Epithelial cell of proximal tubule (primary cell): Measurements from ENCODE around the gene DHX30. TPM values are rescaled to one million over a fixed set of nuclear protein-coding genes. Genes with fewer than 3 reads are reported as not detected.

Experiments used
- DNase-seq: peaks from one replicate; pipeline ENCODE4 v3.0.0-alpha.2; 2011; ENCODE audit warnings: low read depth
- H3K4me3 ChIP-seq: 2 replicates; pipeline ENCODE4 v1.5.1; 2011; ENCODE audit warnings: low read depth, mild to moderate bottlenecking, low read length
- total RNA-seq: library from RNA; depleted of rRNA; stranded (reverse); fragments of >200 nt; gene quantifications from 2 replicates; pipeline ENCODE4 v1.2.3, GENCODE V29; 2015
- TF ChIP-seq, protein P1 (sequence below): conservative IDR thresholded peaks from 2 replicates; pipeline ENCODE4 v1.5.1; 2012; ENCODE audit warnings: low read depth, mild to moderate bottlenecking, low read length

Gene DHX30
- total RNA-seq, 1 donor from 2014 or later, result 64.1 TPM

DNA sequence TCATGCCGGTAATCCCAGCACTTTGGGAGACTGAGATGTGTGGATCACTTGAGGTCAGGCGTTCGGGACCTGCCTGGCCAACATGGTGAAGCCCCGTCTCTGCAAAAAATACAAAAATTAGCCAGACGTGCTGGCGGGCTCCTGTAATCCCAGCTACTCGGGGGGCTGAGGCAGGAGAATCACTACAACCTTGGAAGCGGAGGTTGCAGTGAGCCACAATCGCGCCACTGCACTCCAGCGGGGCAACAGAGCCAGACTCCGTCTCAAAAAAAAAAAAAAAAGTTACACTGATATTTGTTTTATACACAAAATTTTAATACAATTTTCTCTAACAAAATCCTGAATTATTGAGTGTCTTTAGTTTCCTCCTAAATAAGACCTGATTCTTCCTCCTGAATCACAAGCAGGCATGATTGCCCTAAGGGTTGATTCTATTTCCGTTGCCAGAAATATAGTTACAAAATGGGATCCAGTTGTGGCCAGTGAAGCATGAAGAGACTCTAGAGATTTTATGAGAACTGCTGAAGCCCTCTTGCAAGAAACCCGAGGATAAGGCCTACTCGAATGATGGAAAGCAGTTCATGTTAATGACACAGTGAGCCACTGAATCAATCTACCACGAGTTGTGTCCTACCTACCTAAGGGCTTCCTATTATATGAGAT is 11.6 kb upstream of the DHX30 start:
- TF ChIP-seq, protein P1, sequence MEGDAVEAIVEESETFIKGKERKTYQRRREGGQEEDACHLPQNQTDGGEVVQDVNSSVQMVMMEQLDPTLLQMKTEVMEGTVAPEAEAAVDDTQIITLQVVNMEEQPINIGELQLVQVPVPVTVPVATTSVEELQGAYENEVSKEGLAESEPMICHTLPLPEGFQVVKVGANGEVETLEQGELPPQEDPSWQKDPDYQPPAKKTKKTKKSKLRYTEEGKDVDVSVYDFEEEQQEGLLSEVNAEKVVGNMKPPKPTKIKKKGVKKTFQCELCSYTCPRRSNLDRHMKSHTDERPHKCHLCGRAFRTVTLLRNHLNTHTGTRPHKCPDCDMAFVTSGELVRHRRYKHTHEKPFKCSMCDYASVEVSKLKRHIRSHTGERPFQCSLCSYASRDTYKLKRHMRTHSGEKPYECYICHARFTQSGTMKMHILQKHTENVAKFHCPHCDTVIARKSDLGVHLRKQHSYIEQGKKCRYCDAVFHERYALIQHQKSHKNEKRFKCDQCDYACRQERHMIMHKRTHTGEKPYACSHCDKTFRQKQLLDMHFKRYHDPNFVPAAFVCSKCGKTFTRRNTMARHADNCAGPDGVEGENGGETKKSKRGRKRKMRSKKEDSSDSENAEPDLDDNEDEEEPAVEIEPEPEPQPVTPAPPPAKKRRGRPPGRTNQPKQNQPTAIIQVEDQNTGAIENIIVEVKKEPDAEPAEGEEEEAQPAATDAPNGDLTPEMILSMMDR, result no peak
- no peak for DNase-seq

DNA sequence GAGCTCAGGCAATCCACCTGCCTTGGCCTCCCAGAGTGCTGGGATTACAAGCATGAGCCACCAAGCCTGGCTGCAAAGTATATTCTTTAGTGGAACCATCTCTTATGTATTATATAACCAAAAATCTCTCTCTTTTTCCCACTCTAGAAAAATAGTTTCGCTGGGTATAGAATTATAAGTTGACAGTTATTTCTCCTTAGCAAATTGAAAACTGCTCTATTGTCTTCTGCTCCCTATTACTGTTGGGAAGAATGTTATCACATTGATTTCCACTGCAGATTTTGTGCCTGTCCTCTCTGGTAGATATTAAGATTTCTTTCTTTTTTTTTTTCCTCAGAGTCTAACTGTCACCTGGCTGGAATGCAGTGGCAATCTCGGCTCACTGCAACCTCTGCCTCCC is 10.2 kb upstream of the DHX30 start:
- H3K4me3 ChIP-seq, result no peak overlapping the region
- no peak for DNase-seq
- TF ChIP-seq, protein P1, result no peak

More for the DNA sequence above, 11.6 kb upstream of the DHX30 start:
- H3K4me3 ChIP-seq, result no peak overlapping the region

- DNase-seq, result no peak
- no peak overlapping the region for H3K4me3 ChIP-seq
- TF ChIP-seq, protein P1, result no peak
Measured at GRCh38 chr3:47794544-47794943, 8.4 kb upstream of the DHX30 start.

DNA sequence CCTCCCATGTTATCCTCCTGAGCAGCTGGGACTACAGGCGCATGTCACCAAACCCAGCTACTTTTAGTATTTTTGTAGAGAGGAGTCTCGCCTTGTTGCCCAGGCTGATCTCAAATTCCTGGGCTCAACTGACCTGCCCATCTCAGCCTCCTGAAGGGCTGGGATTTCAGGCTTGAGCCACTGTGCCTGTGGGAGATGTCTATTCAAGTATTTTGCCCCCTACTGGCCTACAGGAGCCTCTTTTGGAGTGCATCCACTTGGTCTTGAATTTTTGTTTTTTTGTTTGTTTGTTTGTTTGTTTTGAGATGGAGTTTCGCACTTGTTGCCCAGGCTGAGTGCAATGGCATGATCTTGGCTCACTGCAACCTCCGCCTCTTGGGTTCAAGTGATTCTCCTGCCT is 3.2 kb upstream of the DHX30 start:
- TF ChIP-seq, protein P1, result peak; percentile 53
- DNase-seq, result no peak
- H3K4me3 ChIP-seq, result no peak overlapping the region

DNA sequence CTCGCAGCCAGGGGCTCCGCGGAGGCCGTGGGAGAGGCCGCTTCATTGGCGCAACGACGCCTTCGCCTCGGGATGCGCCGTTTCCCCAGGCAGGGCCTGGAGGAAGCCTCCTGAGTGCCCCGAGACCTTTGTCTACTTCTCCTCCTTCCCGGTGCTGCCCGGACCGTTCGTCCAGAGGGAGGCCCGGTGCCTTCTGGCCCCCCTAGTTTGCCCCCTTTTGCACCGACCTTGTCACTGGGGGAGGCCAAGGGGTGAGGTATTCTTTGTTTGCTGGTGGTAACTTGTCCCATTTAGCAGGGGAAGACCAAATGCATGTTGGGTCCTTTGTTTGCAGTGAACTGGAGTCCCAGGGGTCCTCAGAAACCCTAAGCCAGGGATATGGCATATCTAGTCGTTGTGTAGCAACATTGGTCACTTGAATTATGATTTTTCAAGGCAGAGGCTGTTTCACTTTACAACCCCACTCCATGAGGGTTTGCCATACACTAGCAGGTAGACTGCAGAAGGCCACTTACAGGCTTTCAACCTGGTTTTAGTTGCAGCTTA is 615 bp downstream of the DHX30 start:
- peak overlapping the region; percentile 98 for H3K4me3 ChIP-seq
- TF ChIP-seq, protein P1, result no peak
- DNase-seq, result no peak

DNA sequence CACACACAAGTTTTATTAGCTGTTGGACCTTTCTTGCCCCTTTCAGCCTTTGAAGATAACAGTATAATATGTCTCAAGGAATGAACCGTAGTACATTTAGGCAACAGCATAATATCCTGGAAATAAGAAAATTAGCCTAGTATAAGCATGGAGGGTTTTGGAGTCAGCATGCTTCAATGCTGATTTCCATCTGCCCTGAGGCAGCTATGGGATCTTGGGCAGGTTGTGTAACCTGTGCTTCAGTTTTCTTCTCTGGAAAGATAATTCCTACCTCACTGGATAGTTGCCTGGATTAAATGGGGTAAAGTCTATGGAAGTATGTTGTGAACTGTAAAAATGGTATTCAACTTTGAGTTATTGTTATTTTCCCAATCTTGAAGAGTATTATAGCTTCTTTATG is 1.6 kb downstream of the DHX30 start:
- TF ChIP-seq, protein P1, result no peak
- H3K4me3 ChIP-seq, result no peak overlapping the region
- no peak for DNase-seq

- DNase-seq, result no peak
- H3K4me3 ChIP-seq, result no peak overlapping the region
- TF ChIP-seq, protein P1, result no peak
Measured at GRCh38 chr3:47813551-47814177, 10.7 kb downstream of the DHX30 start.
